GM21529 (cell line): ENCODE measurements around the gene LSM4.

Experiments used
- ATAC-seq: cut with Tn5 transposase; IDR thresholded peaks from one replicate; pipeline ENCODE4 v1.9.1; 2021; ENCODE audit not compliant: unreplicated experiment

The LSM4 gene

GRCh38 chr19:18311502-18312091, 11.3 kb downstream of the LSM4 start:
- no peak for ATAC-seq

- no peak for ATAC-seq
These were observed 11.9 kb downstream of the LSM4 start for GRCh38 chr19:18310966-18311365.

- ATAC-seq: no peak
These were observed 12.6 kb downstream of the LSM4 start for GRCh38 chr19:18310118-18310909.

GRCh38 chr19:18309525-18310064, 13.3 kb downstream of the LSM4 start:
- no peak for ATAC-seq

- ATAC-seq: no peak
These were observed 13.9 kb downstream of the LSM4 start for GRCh38 chr19:18308948-18309325.

GRCh38 chr19:18308051-18308947, 14.6 kb downstream of the LSM4 start:
- ATAC-seq: no peak

GRCh38 chr19:18307271-18307681, 15.6 kb downstream of the LSM4 start:
- ATAC-seq: no peak

GRCh38 chr19:18306888-18307260, 16.0 kb downstream of the LSM4 start:
- ATAC-seq: no peak

- no peak for ATAC-seq
These were observed 16.5 kb downstream of the LSM4 start for GRCh38 chr19:18306209-18306887.

GRCh38 chr19:18304458-18305310, 18.2 kb downstream of the LSM4 start:
- ATAC-seq: no peak

- no peak for ATAC-seq
These were observed 18.7 kb downstream of the LSM4 start for GRCh38 chr19:18304208-18304457.

GRCh38 chr19:18301718-18302111, 21.2 kb downstream of the LSM4 start:
- ATAC-seq: no peak

- no peak for ATAC-seq
These were observed 21.8 kb downstream of the LSM4 start for GRCh38 chr19:18300930-18301717.

GRCh38 chr19:18299654-18300053, 23.2 kb downstream of the LSM4 start:
- no peak for ATAC-seq

GRCh38 chr19:18298601-18299000, 24.3 kb downstream of the LSM4 start:
- ATAC-seq: no peak

GRCh38 chr19:18297308-18297707, 25.6 kb downstream of the LSM4 start:
- ATAC-seq: no peak

- no peak for ATAC-seq
These were observed 27.8 kb downstream of the LSM4 start for GRCh38 chr19:18295034-18295451.

- no peak for ATAC-seq
These were observed 28.4 kb downstream of the LSM4 start for GRCh38 chr19:18294467-18294864.

- no peak for ATAC-seq
These were observed 29.0 kb downstream of the LSM4 start for GRCh38 chr19:18293642-18294466.
